22Rv1 (cell line): Measurements from ENCODE around the gene RTTN.

ENCODE experiments used
- H3K27ac ChIP-seq: fragments of 450-650 bp; 2 replicates; pipeline ENCODE4 v1.5.1; 2017
- CTCF ChIP-seq: fragments of 450-650 bp; IDR thresholded peaks from 2 replicates; pipeline ENCODE4 v1.5.1; 2017; ENCODE audit warnings: mild to moderate bottlenecking
- ZFX ChIP-seq: fragments of 450-650 bp; IDR thresholded peaks from 2 replicates; pipeline ENCODE4 v1.6.1; 2017; ENCODE audit warnings: antibody characterized with exemption, borderline replicate concordance

Gene RTTN

GRCh38 chr18:70166668-70167067, 38.8 kb downstream of the RTTN start:
- no peak overlapping the region for H3K27ac ChIP-seq
- TF ChIP-seq CTCF: no peak
- no peak for TF ChIP-seq ZFX

- no peak overlapping the region for H3K27ac ChIP-seq
Observed at GRCh38 chr18:70165936-70166335, 39.6 kb downstream of the RTTN start.

GRCh38 chr18:70160073-70160678, 45.3 kb downstream of the RTTN start:
- TF ChIP-seq ZFX: no peak
- no peak for TF ChIP-seq CTCF
- H3K27ac ChIP-seq: no peak overlapping the region

More at GRCh38 chr18:70165936-70166335, 39.6 kb downstream of the RTTN start:
- TF ChIP-seq CTCF (no peak), ZFX (no peak)

GRCh38 chr18:70158992-70159717, 46.3 kb downstream of the RTTN start:
- TF ChIP-seq ZFX (no peak), CTCF (no peak)
- no peak overlapping the region for H3K27ac ChIP-seq

GRCh38 chr18:70156886-70157285, 48.6 kb downstream of the RTTN start:
- TF ChIP-seq CTCF: no peak
- no peak for TF ChIP-seq ZFX
- no peak overlapping the region for H3K27ac ChIP-seq

GRCh38 chr18:70154591-70155194, 50.8 kb downstream of the RTTN start:
- no peak for TF ChIP-seq CTCF
- TF ChIP-seq ZFX: no peak
- H3K27ac ChIP-seq: no peak overlapping the region

- no peak for TF ChIP-seq ZFX
- TF ChIP-seq CTCF: no peak
- H3K27ac ChIP-seq: no peak overlapping the region
Observed at GRCh38 chr18:70151614-70152013, 53.9 kb downstream of the RTTN start.
